Chondrocyte (in vitro differentiated cells): ENCODE data around the gene CBFA2T2. TPM values are rescaled to one million over a fixed set of nuclear protein-coding genes. Genes with fewer than 3 reads are reported as not detected.

ENCODE experiments used
- DNase-seq: peaks from one replicate; pipeline ENCODE4 v3.0.0; 2021; ENCODE audit warnings: mixed read lengths, low spot score
- H3K27ac Mint-ChIP-seq: one replicate; pipeline ENCODE4 v1.8.0; 2021; ENCODE audit warnings: mild to moderate bottlenecking, moderate library complexity, mixed read lengths; ENCODE audit not compliant: unreplicated experiment
- H3K27me3 Mint-ChIP-seq: 2 replicates; pipeline ENCODE4 v1.8.0; 2021; ENCODE audit warnings: low read depth, mixed read lengths
- H3K36me3 Mint-ChIP-seq: 2 replicates; pipeline ENCODE4 v1.8.0; 2021; ENCODE audit warnings: low read depth, mixed read lengths
- H3K4me1 Mint-ChIP-seq: 2 replicates; pipeline ENCODE4 v1.8.0; 2021; ENCODE audit warnings: low read depth, mild to moderate bottlenecking, mixed read lengths
- H3K4me3 Mint-ChIP-seq: one replicate; pipeline ENCODE4 v1.8.0; 2021; ENCODE audit warnings: mild to moderate bottlenecking, moderate library complexity, mixed read lengths; ENCODE audit not compliant: unreplicated experiment
- H3K9me3 Mint-ChIP-seq: 2 replicates; pipeline ENCODE4 v1.8.0; 2021; ENCODE audit warnings: low read depth, mixed read lengths
- CTCF ChIP-seq: fragments of 200-600 bp; sonication (generic); IDR thresholded peaks from 2 replicates; pipeline ENCODE4 v1.5.0; 2021; ENCODE audit warnings: antibody characterized with exemption, mild to moderate bottlenecking, moderate library complexity
- total RNA-seq: library from RNA; stranded (reverse); gene quantifications from 3 replicates; pipeline ENCODE4 v1.2.1, GENCODE V29; 2021

The CBFA2T2 gene
- total RNA-seq, 1 donor from 2014 or later, result 23.5 TPM

- H3K27ac Mint-ChIP-seq, result peak overlapping the region; percentile 30
- no peak for TF ChIP-seq CTCF
- H3K4me1 Mint-ChIP-seq, result peaks cover 52% of the 10 kb centered on the region
- no peaks in the 10 kb centered on the region for H3K27me3 Mint-ChIP-seq
- DNase-seq, result no peak
- peaks cover 12% of the 10 kb centered on the region for H3K36me3 Mint-ChIP-seq
- H3K4me3 Mint-ChIP-seq, result no peak overlapping the region
- H3K9me3 Mint-ChIP-seq, result no peaks in the 10 kb centered on the region
Observed at GRCh38 chr20:33671573-33672288, 181.8 kb downstream of the CBFA2T2 start.

DNA sequence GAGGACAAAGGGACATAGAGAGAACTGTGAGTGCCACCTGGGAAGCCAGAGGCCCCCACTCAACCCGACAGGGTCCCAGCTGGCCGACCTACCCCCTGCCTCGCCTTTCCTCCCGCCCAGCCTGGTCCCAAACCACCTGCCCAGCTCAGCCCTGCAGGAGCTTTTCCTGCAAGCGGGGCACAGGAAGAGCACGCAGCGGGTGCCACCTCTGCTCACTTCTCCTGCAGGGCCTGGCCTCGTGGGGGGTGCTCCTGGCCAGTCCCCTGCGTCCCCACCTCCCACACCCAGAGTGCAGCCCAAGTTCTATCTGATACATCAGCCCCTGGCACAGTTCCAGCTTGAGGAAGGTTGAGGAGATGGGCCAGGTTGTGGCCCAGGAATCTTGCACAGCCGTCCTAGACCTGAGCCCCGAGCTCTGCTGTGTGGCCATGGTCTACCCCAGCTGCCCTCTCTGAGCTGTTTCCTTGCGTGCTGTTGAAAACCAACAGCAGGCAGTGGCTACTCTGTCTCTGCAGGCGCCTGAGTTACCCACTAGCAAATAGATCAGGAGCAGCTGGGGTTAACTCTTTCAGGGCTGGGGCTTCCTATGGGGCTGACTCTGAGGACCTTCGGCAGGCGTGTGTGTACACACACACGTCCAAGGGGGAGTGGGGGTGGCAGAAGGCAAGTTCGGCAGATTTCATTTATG is 182.7 kb downstream of the CBFA2T2 start:
- TF ChIP-seq CTCF, result no peak
- peak overlapping the region; percentile 69 for H3K27ac Mint-ChIP-seq
- H3K36me3 Mint-ChIP-seq, result peaks cover 12% of the 10 kb centered on the region

GRCh38 chr20:33673114-33673409 is 183.2 kb downstream of the CBFA2T2 start:
- DNase-seq, result no peak
- Mint-ChIP-seq H3K36me3 (peaks cover 12% of the 10 kb centered on the region), H3K9me3 (no peaks in the 10 kb centered on the region), H3K27me3 (no peaks in the 10 kb centered on the region), H3K4me3 (peak overlapping the region; percentile 91), H3K27ac (peak overlapping the region; percentile 76), H3K4me1 (peaks cover 50% of the 10 kb centered on the region)
- no peak for TF ChIP-seq CTCF

More for the DNA sequence above, 182.7 kb downstream of the CBFA2T2 start:
- no peaks in the 10 kb centered on the region for H3K9me3 Mint-ChIP-seq
- no peaks in the 10 kb centered on the region for H3K27me3 Mint-ChIP-seq
- H3K4me3 Mint-ChIP-seq, result peak overlapping the region; percentile 91
- no peak for DNase-seq
- peaks cover 51% of the 10 kb centered on the region for H3K4me1 Mint-ChIP-seq

- H3K9me3 Mint-ChIP-seq, result no peaks in the 10 kb centered on the region
Observed at GRCh38 chr20:33673410-33674293, 183.8 kb downstream of the CBFA2T2 start.

More at GRCh38 chr20:33673410-33674293, 183.8 kb downstream of the CBFA2T2 start:
- DNase-seq, result no peak
- Mint-ChIP-seq H3K27me3 (no peaks in the 10 kb centered on the region), H3K4me3 (peak overlapping the region; percentile 91), H3K4me1 (peaks cover 45% of the 10 kb centered on the region), H3K36me3 (peaks cover 10% of the 10 kb centered on the region), H3K27ac (peak overlapping the region; percentile 76)
- TF ChIP-seq CTCF, result no peak
